ENCODE measurements around the gene PLIN5.

The PLIN5 gene

DNA sequence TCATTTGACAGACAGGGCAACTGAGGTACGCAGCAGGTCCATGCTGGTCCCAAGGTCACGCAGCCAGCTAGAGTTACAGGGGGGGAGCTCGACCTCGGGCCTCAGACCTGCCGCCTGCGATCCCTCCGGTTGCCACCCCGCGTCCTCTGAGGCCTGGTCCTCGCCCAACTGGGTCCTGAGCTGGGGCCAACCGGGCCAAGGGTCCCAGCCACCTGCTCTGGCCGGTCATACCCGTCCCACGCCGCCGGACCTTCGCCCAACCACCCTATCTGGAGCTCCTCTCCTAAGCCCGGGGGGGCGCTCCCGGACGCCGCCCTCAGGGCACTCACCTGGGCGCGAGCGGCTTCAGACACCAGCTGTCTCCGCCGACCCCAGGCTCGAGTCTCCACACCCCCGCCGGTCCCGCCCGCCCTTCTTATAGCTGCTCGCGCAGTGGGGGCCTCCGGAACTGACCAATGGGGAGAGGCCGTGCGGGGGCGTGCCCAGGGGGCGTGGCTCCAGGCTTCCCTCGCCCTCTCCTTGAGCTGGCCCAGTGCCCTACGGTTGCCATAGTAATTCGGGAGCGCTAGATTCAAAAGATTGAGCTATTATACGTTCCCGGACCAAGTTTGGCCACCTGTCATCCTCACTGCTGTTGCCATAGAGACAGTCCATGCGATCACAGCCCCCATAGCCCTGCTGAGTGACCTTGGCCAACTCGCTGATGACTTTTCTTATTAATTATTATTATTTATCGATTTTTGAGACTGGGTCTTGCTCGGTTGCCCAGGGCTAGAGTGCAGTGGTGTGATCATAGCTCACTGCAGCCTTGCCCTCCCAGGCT is at the start of gene PLIN5:
PLIN5 (minus strand) TSS at position 389 of the 823 bp plus-strand sequence. CDS start 1,150 bp downstream, outside the sequence.
- FAIRE-seq, result no peak

GRCh38 chr19:4583961-4584669 is 49.1 kb upstream of the PLIN5 start:
- no peak for FAIRE-seq

DNA sequence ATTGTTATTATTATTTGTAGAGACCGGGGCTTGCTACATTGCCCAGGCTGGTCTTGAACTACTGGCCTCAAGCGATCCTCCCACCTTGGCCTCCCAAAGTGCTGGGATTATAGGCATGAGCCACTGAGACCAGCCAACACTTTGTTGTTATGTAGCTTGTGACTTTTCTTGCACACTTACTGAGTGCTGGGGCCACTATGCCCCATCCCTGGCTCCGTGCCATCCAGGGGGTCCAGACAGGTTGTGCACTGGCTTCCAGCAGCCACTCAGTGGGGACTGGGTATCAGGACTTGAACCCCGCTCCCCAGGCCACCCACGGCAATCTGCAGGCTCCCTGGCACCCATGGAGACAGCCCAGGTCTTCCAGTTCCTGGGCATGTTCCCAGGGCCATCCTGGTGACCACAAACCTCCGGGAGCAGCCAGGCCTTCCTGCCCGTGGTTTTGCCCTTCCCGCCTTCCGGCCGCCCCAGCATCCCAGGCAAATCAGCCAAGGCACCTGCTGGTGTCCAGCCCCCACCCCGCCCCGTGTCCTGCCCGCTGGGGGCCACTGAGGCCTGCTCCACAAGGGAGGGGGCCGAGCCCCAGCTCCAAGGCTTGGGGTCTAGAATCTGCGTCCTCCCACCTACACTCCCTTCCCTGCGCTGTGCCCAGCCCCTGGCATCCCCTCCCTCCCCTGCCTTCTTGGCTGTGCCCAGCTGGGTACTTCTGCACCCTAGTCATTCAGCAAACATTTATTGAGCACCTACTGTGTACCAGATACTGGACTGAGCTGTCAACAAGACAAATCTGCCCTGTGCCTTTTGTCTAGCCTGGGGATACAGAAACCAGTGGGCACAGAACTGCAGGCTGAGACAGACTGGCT is 48.2 kb upstream of the PLIN5 start:
- FAIRE-seq, result no peak

GRCh38 chr19:4581666-4582553 is 46.9 kb upstream of the PLIN5 start:
- no peak for FAIRE-seq

GRCh38 chr19:4580961-4581665 is 46.1 kb upstream of the PLIN5 start:
- no peak for FAIRE-seq

DNA sequence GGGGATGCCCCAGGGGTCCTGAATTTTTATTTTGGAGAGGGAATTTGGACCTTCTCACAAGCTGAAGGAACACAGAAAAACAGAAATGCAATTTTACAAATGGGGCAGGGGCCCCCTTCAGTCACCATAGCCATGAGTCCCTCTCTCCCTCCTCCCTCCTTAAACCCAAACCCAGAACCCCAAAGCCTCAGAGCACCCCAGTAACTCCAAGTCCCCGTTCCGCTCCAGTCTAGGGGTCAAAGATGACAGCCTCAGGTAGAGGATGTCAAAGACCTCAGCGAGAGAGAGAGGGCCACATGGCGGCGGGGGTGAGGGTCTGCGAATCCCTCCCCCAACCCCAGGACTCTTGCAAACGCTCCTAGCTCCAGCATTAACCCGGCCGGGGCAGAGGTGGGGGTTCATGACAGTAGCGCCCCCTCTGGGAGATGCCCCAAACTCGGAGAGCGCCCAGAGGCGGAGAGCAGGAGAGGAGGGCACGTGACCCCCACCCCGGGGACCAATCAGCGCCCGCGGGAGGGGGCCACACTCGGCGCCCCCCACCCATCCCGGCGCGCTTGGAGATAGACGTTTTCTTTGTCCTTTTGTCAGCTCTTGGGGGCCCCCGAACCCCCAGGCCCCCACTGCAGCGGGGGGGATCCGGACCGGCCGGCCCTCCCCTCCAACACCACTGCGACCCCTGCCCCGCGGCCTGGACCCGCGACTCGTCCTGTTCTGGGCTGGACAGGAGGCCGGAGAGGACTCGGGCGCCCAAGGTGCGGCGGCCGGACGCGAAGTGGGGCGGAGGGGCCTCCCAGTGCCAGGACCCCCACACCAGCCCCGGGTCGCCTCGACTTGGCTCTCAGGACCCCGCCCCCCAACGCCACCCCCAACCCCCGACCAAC is 45.2 kb upstream of the PLIN5 start:
- FAIRE-seq, result no peak

- no peak for FAIRE-seq
These were observed 44.4 kb upstream of the PLIN5 start for GRCh38 chr19:4579389-4579788.

GRCh38 chr19:4578552-4579248 is 43.7 kb upstream of the PLIN5 start:
- FAIRE-seq, result no peak

- FAIRE-seq, result no peak
These were observed 42.2 kb upstream of the PLIN5 start for GRCh38 chr19:4577020-4577782.

- FAIRE-seq, result no peak
These were observed 41.3 kb upstream of the PLIN5 start for GRCh38 chr19:4576016-4576933.

DNA sequence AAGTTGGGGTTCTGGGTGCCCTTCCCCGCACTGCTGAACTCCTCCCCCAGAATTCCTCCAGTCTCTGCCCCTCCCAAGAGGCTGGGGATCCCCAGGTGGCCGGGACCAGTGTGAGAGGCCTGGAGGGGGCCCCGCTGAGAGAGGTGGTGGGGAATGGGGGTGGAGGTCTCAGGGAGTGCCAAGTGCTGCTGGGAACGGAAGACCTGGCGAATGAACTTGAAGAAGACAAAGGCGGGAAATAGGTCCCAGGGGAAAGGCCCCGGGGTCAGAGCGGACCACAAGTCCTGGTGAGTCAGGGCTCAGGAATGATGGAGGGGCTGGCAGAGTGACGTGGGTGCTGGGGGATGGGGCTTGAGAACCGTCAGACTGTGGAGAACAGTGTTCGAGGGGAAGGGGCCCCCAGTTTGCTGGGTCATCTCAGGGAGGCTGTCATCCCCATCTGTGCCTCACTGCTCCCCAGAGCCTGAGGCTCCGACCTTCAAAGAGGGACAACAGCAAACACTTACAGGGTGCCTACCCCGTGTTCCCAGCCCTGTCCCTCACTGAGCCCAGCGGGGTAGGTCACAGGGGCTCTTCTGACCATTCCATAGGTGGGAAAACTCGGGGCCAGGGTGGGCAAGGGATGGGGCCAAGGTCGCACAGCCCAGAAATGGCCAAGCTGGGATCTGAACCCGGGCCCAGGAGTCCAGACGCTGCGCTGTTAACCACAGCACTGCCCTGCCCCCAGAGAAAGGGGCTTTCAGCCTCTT is 40.4 kb upstream of the PLIN5 start:
- no peak for FAIRE-seq

DNA sequence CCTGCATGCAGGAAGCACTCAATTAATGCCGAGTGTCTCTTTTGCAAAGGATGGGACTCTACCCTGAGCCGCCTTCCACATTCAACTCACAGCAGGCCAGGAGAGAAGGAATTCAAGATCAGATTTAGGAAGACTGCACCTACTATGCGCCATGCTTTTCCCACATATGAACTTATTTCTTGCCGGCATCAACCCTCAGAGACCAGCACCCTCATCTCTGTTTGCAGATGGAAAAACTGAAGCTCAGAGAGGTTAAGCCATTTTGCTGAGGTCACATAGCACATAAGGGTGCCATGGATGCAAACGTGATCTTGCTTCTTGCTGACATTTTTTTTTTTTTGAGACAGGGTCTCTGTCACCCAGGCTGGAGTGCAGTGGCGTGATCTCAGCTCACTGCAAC is 38.7 kb upstream of the PLIN5 start:
- no peak for FAIRE-seq

GRCh38 chr19:4571305-4571917 is 36.4 kb upstream of the PLIN5 start:
- no peak for FAIRE-seq

DNA sequence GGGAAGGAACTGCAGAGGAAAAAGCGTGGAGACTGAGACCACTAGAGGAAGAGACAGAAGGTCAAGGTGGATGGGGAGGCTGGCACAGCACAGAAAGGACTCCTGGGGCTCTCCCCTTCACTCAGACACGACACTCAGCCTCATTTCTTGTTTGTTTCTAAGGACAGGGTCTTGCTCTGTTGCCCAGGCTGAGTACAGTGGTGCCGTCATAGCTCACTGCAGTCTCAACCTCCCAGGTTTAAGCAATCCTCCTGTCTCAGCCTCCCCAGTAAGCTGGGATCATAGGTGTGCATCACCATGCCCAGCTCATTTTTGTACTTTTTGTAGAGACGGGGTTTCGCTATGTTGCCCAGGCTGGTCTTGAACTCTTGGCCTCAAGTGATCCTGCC is 35.9 kb upstream of the PLIN5 start:
- FAIRE-seq, result no peak

DNA sequence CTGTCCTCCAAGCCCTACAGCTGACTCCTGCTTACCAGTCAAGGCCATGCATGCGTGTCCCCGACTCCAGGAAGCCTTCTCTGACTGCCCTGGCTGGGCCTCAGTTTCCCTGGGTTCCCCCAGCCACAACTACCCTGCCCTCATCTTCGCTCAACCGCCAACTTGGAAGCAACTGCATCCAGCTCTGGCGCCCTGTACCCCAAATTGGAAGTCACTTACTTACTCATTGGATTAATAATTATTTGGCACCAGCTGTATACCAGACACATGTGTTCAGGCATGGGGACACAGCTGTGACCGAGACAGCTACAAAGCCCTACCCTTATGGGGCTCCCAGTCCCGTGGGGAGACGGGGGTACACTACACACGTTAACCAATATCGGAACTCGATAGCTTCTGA is 35.4 kb upstream of the PLIN5 start:
- FAIRE-seq, result no peak

DNA sequence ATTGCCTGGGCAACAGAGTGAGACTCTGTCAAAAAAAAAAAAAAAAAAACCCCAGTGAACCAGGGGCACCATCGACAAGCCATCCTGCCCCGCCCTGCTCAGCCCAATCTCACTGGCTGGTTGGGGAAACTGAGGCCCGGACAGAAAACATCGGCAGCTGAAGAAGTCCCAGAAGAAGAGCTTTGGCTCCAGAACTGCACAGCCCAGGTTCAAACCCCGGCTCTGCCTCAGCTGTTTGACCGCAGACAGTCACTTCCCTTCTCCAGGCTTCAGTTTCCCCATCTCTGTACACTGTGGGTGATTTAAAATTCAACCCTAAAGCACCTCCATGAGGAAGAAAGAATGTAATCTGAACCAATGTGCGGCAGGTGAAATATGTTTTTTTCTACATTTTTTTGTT is 33.9 kb upstream of the PLIN5 start:
- no peak for FAIRE-seq
